WTC11 (cell line): Measurements from ENCODE around the gene SERPINE1. TPM values are rescaled to one million over a fixed set of nuclear protein-coding genes. Genes with fewer than 3 reads are reported as not detected.

Experiments used
- ATAC-seq: fragments of 200-7000 bp; cut with Tn5 transposase; 2 replicates; pipeline ENCODE4 v1.10.0; 2021; ENCODE audit warnings: mild to moderate bottlenecking, moderate library complexity
- CTCF ChIA-PET: fragments of 300-600 bp; sonication (Branson Sonifier 250); formaldehyde crosslinking; loops from one replicate; lab custom pipeline; 2021; ENCODE audit warnings: antibody characterized with exemption; lab: Charles Lee
- POLR2A ChIA-PET: fragments of 350-600 bp; sonication (Branson Sonifier 250); formaldehyde crosslinking; loops from one replicate; lab custom pipeline; 2021; ENCODE audit warnings: antibody characterized with exemption; lab: Charles Lee
- DNase-seq: peaks from one replicate; pipeline ENCODE4 v3.0.0; 2021; ENCODE audit warnings: low spot score
- H3K27ac Mint-ChIP-seq: 2 replicates; pipeline ENCODE4 v1.8.0; 2021; ENCODE audit warnings: mixed read lengths
- H3K27me3 Mint-ChIP-seq: 2 replicates; pipeline ENCODE4 v1.8.0; 2021; ENCODE audit warnings: low read depth, mild to moderate bottlenecking, moderate library complexity, mixed read lengths
- H3K36me3 Mint-ChIP-seq: 2 replicates; pipeline ENCODE4 v1.8.0; 2021; ENCODE audit warnings: mixed read lengths
- H3K4me1 Mint-ChIP-seq: 2 replicates; pipeline ENCODE4 v1.8.0; 2022; ENCODE audit warnings: mixed read lengths
- H3K4me3 Mint-ChIP-seq: 2 replicates; pipeline ENCODE4 v1.8.0; 2021; ENCODE audit warnings: mild to moderate bottlenecking, moderate library complexity, mixed read lengths
- H3K9me3 Mint-ChIP-seq: 2 replicates; pipeline ENCODE4 v1.8.0; 2021; ENCODE audit warnings: mixed read lengths
- AR ChIP-seq: fragments of 250-450 bp; sonication (Bioruptor Pico); IDR thresholded peaks from 2 replicates; pipeline ENCODE4 v1.9.0; 2021; ENCODE audit warnings: mild to moderate bottlenecking
- CTCF ChIP-seq: fragments of 200-600 bp; IDR thresholded peaks from 2 replicates; pipeline ENCODE4 v1.8.0; 2022; ENCODE audit warnings: antibody characterized with exemption
- EMX1 ChIP-seq: fragments of 250-450 bp; sonication (Bioruptor Pico); IDR thresholded peaks from 2 replicates; pipeline ENCODE4 v1.8.0; 2021; ENCODE audit warnings: mild to moderate bottlenecking
- ESRRA ChIP-seq: sonication (generic); formaldehyde crosslinking; IDR thresholded peaks from 2 replicates; pipeline ENCODE4 v1.8.1; 2022; ENCODE audit warnings: mild to moderate bottlenecking, missing genetic modification reagents, borderline replicate concordance
- ETV6 ChIP-seq: sonication (generic); formaldehyde crosslinking; IDR thresholded peaks from 2 replicates; pipeline ENCODE4 v1.8.1; 2022; ENCODE audit warnings: mild to moderate bottlenecking, missing genetic modification reagents
- FOXJ3 ChIP-seq: sonication (generic); formaldehyde crosslinking; IDR thresholded peaks from 2 replicates; pipeline ENCODE4 v1.9.0; 2021; ENCODE audit warnings: missing genetic modification reagents, mild to moderate bottlenecking, borderline replicate concordance
- GABPB1 ChIP-seq: sonication (generic); formaldehyde crosslinking; IDR thresholded peaks from 2 replicates; pipeline ENCODE4 v1.8.1; 2023; ENCODE audit warnings: mild to moderate bottlenecking, missing genetic modification reagents
- GTF2I ChIP-seq: fragments of 250-450 bp; sonication (Bioruptor Pico); conservative IDR thresholded peaks from 2 replicates; pipeline ENCODE4 v1.4.0; 2021; ENCODE audit warnings: mild to moderate bottlenecking
- IRF2 ChIP-seq: sonication (generic); formaldehyde crosslinking; IDR thresholded peaks from 2 replicates; pipeline ENCODE4 v1.8.0; 2022; ENCODE audit warnings: low read depth, missing genetic modification reagents, borderline replicate concordance
- JUN ChIP-seq: sonication (generic); formaldehyde crosslinking; IDR thresholded peaks from 2 replicates; pipeline ENCODE4 v1.8.0; 2023; ENCODE audit warnings: mild to moderate bottlenecking, missing genetic modification reagents
- MYBL2 ChIP-seq: sonication (generic); formaldehyde crosslinking; IDR thresholded peaks from 2 replicates; pipeline ENCODE4 v1.8.1; 2023; ENCODE audit warnings: mild to moderate bottlenecking, moderate library complexity, missing genetic modification reagents
- PREB ChIP-seq: sonication (generic); formaldehyde crosslinking; IDR thresholded peaks from 2 replicates; pipeline ENCODE4 v1.8.1; 2022; ENCODE audit warnings: mild to moderate bottlenecking, missing genetic modification reagents, moderate library complexity, borderline replicate concordance
- SOX15 ChIP-seq: fragments of 250-450 bp; sonication (Bioruptor Pico); IDR thresholded peaks from 2 replicates; pipeline ENCODE4 v1.9.0; 2021; ENCODE audit warnings: mild to moderate bottlenecking
- ZBTB43 ChIP-seq: sonication (generic); formaldehyde crosslinking; IDR thresholded peaks from 2 replicates; pipeline ENCODE4 v1.8.1; 2023; ENCODE audit warnings: mild to moderate bottlenecking, missing genetic modification reagents
- ZNF416 ChIP-seq: fragments of 250-450 bp; sonication (Bioruptor Pico); IDR thresholded peaks from 2 replicates; pipeline ENCODE4 v1.9.0; 2021; ENCODE audit warnings: mild to moderate bottlenecking, inconsistent platforms
- ZNF671 ChIP-seq: fragments of 250-450 bp; sonication (Bioruptor Pico); IDR thresholded peaks from 2 replicates; pipeline ENCODE4 v1.8.0; 2021; ENCODE audit warnings: mild to moderate bottlenecking
- total RNA-seq: library from RNA; stranded (reverse); gene quantifications from 3 replicates; pipeline ENCODE4 v1.2.3, GENCODE V29; 2021
- TF ChIP-seq, protein P1 (sequence below): fragments of 250-450 bp; sonication (Bioruptor Pico); IDR thresholded peaks from 2 replicates; pipeline ENCODE4 v2.1.2; 2022; ENCODE audit warnings: mild to moderate bottlenecking, moderate library complexity
- TF ChIP-seq, protein P2 (sequence below): sonication (generic); formaldehyde crosslinking; IDR thresholded peaks from 2 replicates; pipeline ENCODE4 v1.8.0; 2022; ENCODE audit warnings: mild to moderate bottlenecking, missing genetic modification reagents
- TF ChIP-seq, protein P3 (sequence below): fragments of 250-450 bp; sonication (Bioruptor Pico); IDR thresholded peaks from 2 replicates; pipeline ENCODE4 v1.9.0; 2021; ENCODE audit warnings: mild to moderate bottlenecking
- TF ChIP-seq, protein P4 (sequence below): sonication (generic); formaldehyde crosslinking; IDR thresholded peaks from 2 replicates; pipeline ENCODE4 v1.8.0; 2022; ENCODE audit warnings: mild to moderate bottlenecking, missing genetic modification reagents

Gene SERPINE1
- total RNA-seq, 1 experiment from 2014 or later, result 2.6 TPM

DNA sequence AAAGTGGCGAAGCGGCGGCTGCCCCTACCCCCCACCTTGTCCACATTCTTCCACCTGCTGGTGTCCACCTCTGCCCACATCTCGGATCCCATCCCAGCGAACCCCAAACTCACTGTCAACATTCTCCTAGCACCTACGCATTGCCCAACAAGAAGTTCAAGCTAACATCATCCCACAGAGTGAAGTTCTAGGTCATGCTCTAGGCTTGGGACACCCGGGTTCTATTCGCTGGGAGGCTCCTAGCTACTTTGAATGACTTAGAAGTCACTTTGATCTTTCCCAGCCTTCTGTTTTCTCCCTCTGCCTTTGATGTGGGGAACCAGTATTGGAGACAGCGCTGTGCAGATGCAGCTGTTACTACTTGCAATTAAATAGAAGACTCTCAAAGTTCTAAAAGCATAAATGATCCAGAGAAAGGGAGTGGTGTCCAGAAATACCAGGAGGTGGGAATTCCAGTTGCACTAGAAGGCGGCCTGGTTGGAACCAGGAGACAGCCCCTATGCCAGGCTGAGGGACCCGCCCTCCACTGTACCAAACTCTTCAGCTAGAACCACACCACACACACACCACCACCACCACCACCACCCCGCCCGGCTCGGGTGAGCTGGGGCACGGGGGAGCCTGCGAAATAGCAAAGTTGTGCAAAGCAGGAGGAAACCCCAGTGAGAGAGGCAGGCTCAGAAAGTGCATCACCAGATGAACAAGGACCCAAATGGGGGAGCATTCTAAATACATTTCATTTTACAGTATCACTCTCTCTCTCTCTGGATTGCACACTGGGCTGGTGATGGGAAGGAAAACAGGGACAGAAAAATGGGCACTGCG, 43.9 kb downstream of the SERPINE1 start:
- peak overlapping the region; percentile 74 for H3K4me3 Mint-ChIP-seq
- no peaks in the 10 kb centered on the region for H3K36me3 Mint-ChIP-seq
- TF ChIP-seq ZBTB43 (no peak), ZNF671 (CRISPR knock-in tag) (no peak), ESRRA (CRISPR knock-in tag) (no peak), GABPB1 (CRISPR knock-in tag) (no peak), GTF2I (CRISPR knock-in tag) (no peak), EMX1 (no peak), SOX15 (CRISPR knock-in tag) (no peak), CTCF (no peak), PREB (CRISPR knock-in tag) (no peak), MYBL2 (CRISPR knock-in tag) (no peak), AR (no peak), FOXJ3 (no peak), JUN (CRISPR knock-in tag) (no peak), IRF2 (CRISPR knock-in tag) (no peak), ETV6 (CRISPR knock-in tag) (no peak), ZNF416 (CRISPR knock-in tag) (no peak)
- TF ChIP-seq, protein P1, sequence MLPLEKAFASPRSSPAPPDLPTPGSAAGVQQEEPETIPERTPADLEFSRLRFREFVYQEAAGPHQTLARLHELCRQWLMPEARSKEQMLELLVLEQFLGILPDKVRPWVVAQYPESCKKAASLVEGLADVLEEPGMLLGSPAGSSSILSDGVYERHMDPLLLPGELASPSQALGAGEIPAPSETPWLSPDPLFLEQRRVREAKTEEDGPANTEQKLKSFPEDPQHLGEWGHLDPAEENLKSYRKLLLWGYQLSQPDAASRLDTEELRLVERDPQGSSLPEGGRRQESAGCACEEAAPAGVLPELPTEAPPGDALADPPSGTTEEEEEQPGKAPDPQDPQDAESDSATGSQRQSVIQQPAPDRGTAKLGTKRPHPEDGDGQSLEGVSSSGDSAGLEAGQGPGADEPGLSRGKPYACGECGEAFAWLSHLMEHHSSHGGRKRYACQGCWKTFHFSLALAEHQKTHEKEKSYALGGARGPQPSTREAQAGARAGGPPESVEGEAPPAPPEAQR (CRISPR knock-in tag), result no peak
- TF ChIP-seq, protein P2, sequence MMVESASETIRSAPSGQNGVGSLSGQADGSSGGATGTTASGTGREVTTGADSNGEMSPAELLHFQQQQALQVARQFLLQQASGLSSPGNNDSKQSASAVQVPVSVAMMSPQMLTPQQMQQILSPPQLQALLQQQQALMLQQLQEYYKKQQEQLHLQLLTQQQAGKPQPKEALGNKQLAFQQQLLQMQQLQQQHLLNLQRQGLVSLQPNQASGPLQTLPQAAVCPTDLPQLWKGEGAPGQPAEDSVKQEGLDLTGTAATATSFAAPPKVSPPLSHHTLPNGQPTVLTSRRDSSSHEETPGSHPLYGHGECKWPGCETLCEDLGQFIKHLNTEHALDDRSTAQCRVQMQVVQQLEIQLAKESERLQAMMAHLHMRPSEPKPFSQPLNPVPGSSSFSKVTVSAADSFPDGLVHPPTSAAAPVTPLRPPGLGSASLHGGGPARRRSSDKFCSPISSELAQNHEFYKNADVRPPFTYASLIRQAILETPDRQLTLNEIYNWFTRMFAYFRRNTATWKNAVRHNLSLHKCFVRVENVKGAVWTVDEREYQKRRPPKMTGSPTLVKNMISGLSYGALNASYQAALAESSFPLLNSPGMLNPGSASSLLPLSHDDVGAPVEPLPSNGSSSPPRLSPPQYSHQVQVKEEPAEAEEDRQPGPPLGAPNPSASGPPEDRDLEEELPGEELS (CRISPR knock-in tag), result no peak
- TF ChIP-seq, protein P3, sequence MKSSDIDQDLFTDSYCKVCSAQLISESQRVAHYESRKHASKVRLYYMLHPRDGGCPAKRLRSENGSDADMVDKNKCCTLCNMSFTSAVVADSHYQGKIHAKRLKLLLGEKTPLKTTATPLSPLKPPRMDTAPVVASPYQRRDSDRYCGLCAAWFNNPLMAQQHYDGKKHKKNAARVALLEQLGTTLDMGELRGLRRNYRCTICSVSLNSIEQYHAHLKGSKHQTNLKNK (CRISPR knock-in tag), result no peak
- TF ChIP-seq, protein P4, sequence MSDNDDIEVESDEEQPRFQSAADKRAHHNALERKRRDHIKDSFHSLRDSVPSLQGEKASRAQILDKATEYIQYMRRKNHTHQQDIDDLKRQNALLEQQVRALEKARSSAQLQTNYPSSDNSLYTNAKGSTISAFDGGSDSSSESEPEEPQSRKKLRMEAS, result no peak
- peaks cover 98% of the 10 kb centered on the region for H3K27me3 Mint-ChIP-seq
- H3K4me1 Mint-ChIP-seq, result peaks cover 65% of the 10 kb centered on the region
- DNase-seq (no peak), ATAC-seq (no peak)
- ChIA-PET POLR2A (interaction anchor here (0.9 to 2.0 kb wide), 4 partner anchors 12 to 30 kb away, joined by 3 to 15 read pairs (median 4); no protein-coding TSS in a partner anchor), CTCF (interaction anchor here (0.6 to 2.5 kb wide), 12 partner anchors 8 to 112 kb away, joined by 3 to 37 read pairs (median 4); partner anchors contain the start of genes AP1S1 and PLOD3)
- H3K27ac Mint-ChIP-seq, result no peak overlapping the region
- H3K9me3 Mint-ChIP-seq, result no peaks in the 10 kb centered on the region
